PFSK-1 (cell line): ENCODE data around the gene TRMT5.

Experiments
- FOXP2 ChIP-seq: optimal IDR thresholded peaks from 2 replicates; pipeline ENCODE3; 2011; ENCODE audit warnings: borderline replicate concordance, control low read depth, inconsistent platforms; ENCODE audit not compliant: insufficient read depth; ENCODE audit errors: extremely low read length, extremely low read depth
- POLR2AphosphoS5 ChIP-seq: IDR thresholded peaks from 2 replicates; pipeline ENCODE4 v1.6.1; 2012; ENCODE audit warnings: low read depth, mild to moderate bottlenecking, control low read depth, low read length, moderate library complexity
- REST ChIP-seq, 2 experiments: IDR thresholded peaks; 2 replicates each; pipeline versions ENCODE4 v1.6.1 to v1.8.0; 2011 to 2012; ENCODE audit warnings: low read depth in 2 of 2, low read length in 2 of 2, control low read depth in 1 of 2, inconsistent platforms in 1 of 2, mild to moderate bottlenecking in 1 of 2, moderate library complexity in 1 of 2; ENCODE audit not compliant: insufficient read depth in 1 of 2
- SIN3A ChIP-seq: IDR thresholded peaks from 2 replicates; pipeline ENCODE4 v1.6.1; 2012; ENCODE audit warnings: mild to moderate bottlenecking, low read length, moderate library complexity, borderline replicate concordance; ENCODE audit not compliant: insufficient read depth
- TAF1 ChIP-seq: IDR thresholded peaks from 2 replicates; pipeline ENCODE4 v1.6.1; 2012; ENCODE audit warnings: low read length, control low read depth, borderline replicate concordance; ENCODE audit not compliant: insufficient read depth

Gene TRMT5

GRCh38 chr14:61003571-61003970 is 22.7 kb upstream of the TRMT5 start:
- TF ChIP-seq SIN3A, result no peak
- TF ChIP-seq POLR2AphosphoS5, result no peak
- no peak for TF ChIP-seq TAF1

GRCh38 chr14:60999536-60999935 is 18.7 kb upstream of the TRMT5 start:
- TF ChIP-seq POLR2AphosphoS5, result no peak
- no peak for TF ChIP-seq SIN3A
- TF ChIP-seq FOXP2, result no peak
- no peak for TF ChIP-seq REST (IDR thresholded peaks at IDR 0.05; ENCODE audit: insufficient read depth in 1 of 2, low read depth in 2 of 2, low read length in 2 of 2)
- TF ChIP-seq TAF1, result no peak

- TF ChIP-seq POLR2AphosphoS5 (no peak), SIN3A (no peak), FOXP2 (no peak), REST (IDR thresholded peaks at IDR 0.05; ENCODE audit: insufficient read depth in 1 of 2, low read depth in 2 of 2, low read length in 2 of 2) (no peak), TAF1 (no peak)
These were observed 17.7 kb upstream of the TRMT5 start for GRCh38 chr14:60998617-60999016.

- TF ChIP-seq FOXP2, result no peak
- no peak for TF ChIP-seq TAF1
These were observed 8.7 kb upstream of the TRMT5 start for GRCh38 chr14:60989599-60989998.

- TF ChIP-seq FOXP2, result no peak
- TF ChIP-seq POLR2AphosphoS5, result no peak
- no peak for TF ChIP-seq REST (IDR thresholded peaks at IDR 0.05; ENCODE audit: insufficient read depth in 1 of 2, low read depth in 2 of 2, low read length in 2 of 2)
- no peak for TF ChIP-seq TAF1
- TF ChIP-seq SIN3A, result no peak
These were observed 5.6 kb upstream of the TRMT5 start for GRCh38 chr14:60986500-60986899.

GRCh38 chr14:60984196-60984595 is 3.3 kb upstream of the TRMT5 start:
- TF ChIP-seq POLR2AphosphoS5, result no peak
- no peak for TF ChIP-seq TAF1
- TF ChIP-seq REST (IDR thresholded peaks at IDR 0.05; ENCODE audit: insufficient read depth in 1 of 2, low read depth in 2 of 2, low read length in 2 of 2), result no peak
- no peak for TF ChIP-seq FOXP2
- TF ChIP-seq SIN3A, result no peak
